HG03565 (cell line): ENCODE measurements around the gene ZMYND8.
"Not testable (repeated sequence)": the region's sequence is repeated elsewhere in the genome, so short reads cannot be mapped to it uniquely, and the experiment has no call there.

Source experiments
- ATAC-seq: cut with Tn5 transposase; IDR thresholded peaks from one replicate; pipeline ENCODE4 v1.9.1; 2021; ENCODE audit warnings: mild to moderate bottlenecking, moderate library complexity; ENCODE audit not compliant: unreplicated experiment

ZMYND8 gene

GRCh38 chr20:47314647-47315338, 41.7 kb downstream of the ZMYND8 start:
- no peak for ATAC-seq

- ATAC-seq = no peak
Observed at GRCh38 chr20:47311967-47312681, 44.4 kb downstream of the ZMYND8 start.

- no peak for ATAC-seq
Observed at GRCh38 chr20:47311211-47311610, 45.3 kb downstream of the ZMYND8 start.

- ATAC-seq = no peak
Observed at GRCh38 chr20:47310729-47311128, 45.8 kb downstream of the ZMYND8 start.

GRCh38 chr20:47309806-47310426, 46.6 kb downstream of the ZMYND8 start:
- no peak for ATAC-seq

GRCh38 chr20:47309394-47309793, 47.1 kb downstream of the ZMYND8 start:
- no peak for ATAC-seq

GRCh38 chr20:47307569-47307968, 48.9 kb downstream of the ZMYND8 start:
- not testable (repeated sequence) for ATAC-seq

- no peak for ATAC-seq
Observed at GRCh38 chr20:47306755-47307370, 49.6 kb downstream of the ZMYND8 start.

GRCh38 chr20:47306095-47306494, 50.4 kb downstream of the ZMYND8 start:
- no peak for ATAC-seq

GRCh38 chr20:47305667-47306066, 50.8 kb downstream of the ZMYND8 start:
- no peak for ATAC-seq

- no peak for ATAC-seq
Observed at GRCh38 chr20:47304287-47304686, 52.2 kb downstream of the ZMYND8 start.

GRCh38 chr20:47303736-47304135, 52.8 kb downstream of the ZMYND8 start:
- ATAC-seq = no peak

- no peak for ATAC-seq
Observed at GRCh38 chr20:47300071-47300470, 56.4 kb downstream of the ZMYND8 start.

GRCh38 chr20:47298624-47299023, 57.9 kb downstream of the ZMYND8 start:
- ATAC-seq = no peak

- no peak for ATAC-seq
Observed at GRCh38 chr20:47297746-47298145, 58.8 kb downstream of the ZMYND8 start.

- no peak for ATAC-seq
Observed at GRCh38 chr20:47296950-47297349, 59.5 kb downstream of the ZMYND8 start.

- ATAC-seq = no peak
Observed at GRCh38 chr20:47295921-47296426, 60.5 kb downstream of the ZMYND8 start.

- no peak for ATAC-seq
Observed at GRCh38 chr20:47295129-47295813, 61.2 kb downstream of the ZMYND8 start.

- no peak for ATAC-seq
Observed at GRCh38 chr20:47293631-47294030, 62.9 kb downstream of the ZMYND8 start.

- no peak for ATAC-seq
Observed at GRCh38 chr20:47292581-47292980, 63.9 kb downstream of the ZMYND8 start.
